Keratinocyte (primary cell): ENCODE measurements around the gene C19orf25. TPM values are rescaled to one million over a fixed set of nuclear protein-coding genes. Genes with fewer than 3 reads are reported as not detected.

Experiments used
- DNase-seq: peaks from one replicate; pipeline ENCODE4 v3.0.0-alpha.2; 2011; ENCODE audit warnings: low read depth, missing footprints, low spot score
- FAIRE-seq: peaks from 2 replicates; lab custom pipeline; 2011; peaks lifted over from hg19 to GRCh38; lab: Jason Lieb, UNC
- H2AFZ ChIP-seq: 2 replicates; pipeline ENCODE4 v1.6.0; 2012; ENCODE audit warnings: low read length, control low read depth, inconsistent platforms; ENCODE audit not compliant: control insufficient read depth
- H3K27ac ChIP-seq: 2 replicates; pipeline ENCODE4 v1.5.1; 2011; ENCODE audit warnings: low read length; ENCODE audit not compliant: control insufficient read depth, insufficient read depth
- H3K27me3 ChIP-seq: 3 replicates; pipeline ENCODE4 v1.6.0; 2011; ENCODE audit warnings: low read length; ENCODE audit not compliant: control insufficient read depth, insufficient read depth; ENCODE audit errors: extremely low read depth
- H3K36me3 ChIP-seq, 2 experiments: 2 replicates in 1 of 2; 3 replicates in 1 of 2; pipeline ENCODE4 v1.5.1; 2011; ENCODE audit warnings: low read length in 2 of 2, mild to moderate bottlenecking in 1 of 2; ENCODE audit not compliant: control insufficient read depth in 2 of 2, insufficient read depth in 2 of 2; ENCODE audit errors: extremely low read depth in 1 of 2
- H3K4me1 ChIP-seq: 3 replicates; pipeline ENCODE4 v1.5.1; 2011; ENCODE audit warnings: low read length; ENCODE audit not compliant: control insufficient read depth, insufficient read depth; ENCODE audit errors: extremely low read depth
- H3K4me2 ChIP-seq: 3 replicates; pipeline ENCODE4 v1.6.0; 2011; ENCODE audit warnings: low read depth, low read length; ENCODE audit not compliant: control insufficient read depth, insufficient read depth; ENCODE audit errors: extremely low read depth
- H3K4me3 ChIP-seq, 3 experiments: fragments of 200-600 bp in 1 of 3; sonication (generic) in 1 of 3; 2 replicates in 2 of 3; 3 replicates in 1 of 3; pipeline ENCODE4 v1.5.1; 2011 to 2016; ENCODE audit warnings: low read length in 3 of 3, mild to moderate bottlenecking in 3 of 3, control low read depth in 2 of 3, inconsistent platforms in 1 of 3, low read depth in 1 of 3, mixed read lengths in 1 of 3, mixed run types in 1 of 3, moderate library complexity in 1 of 3; ENCODE audit not compliant: control insufficient read depth in 2 of 3, insufficient read depth in 2 of 3; ENCODE audit errors: extremely low read depth in 1 of 3
- H3K79me2 ChIP-seq: 2 replicates; pipeline ENCODE4 v1.6.0; 2012; ENCODE audit warnings: low read length; ENCODE audit not compliant: control insufficient read depth, insufficient read depth
- H3K9ac ChIP-seq: 3 replicates; pipeline ENCODE4 v1.6.0; 2011; ENCODE audit warnings: low read length; ENCODE audit not compliant: control insufficient read depth, insufficient read depth; ENCODE audit errors: extremely low read depth
- H3K9me1 ChIP-seq: 3 replicates; pipeline ENCODE4 v1.6.0; 2011; ENCODE audit warnings: low read length; ENCODE audit not compliant: control insufficient read depth, insufficient read depth; ENCODE audit errors: extremely low read depth
- H3K9me3 ChIP-seq: 2 replicates; pipeline ENCODE4 v1.5.1; 2012; ENCODE audit warnings: low read depth, low read length; ENCODE audit not compliant: control insufficient read depth
- H4K20me1 ChIP-seq: 3 replicates; pipeline ENCODE4 v1.6.0; 2011; ENCODE audit warnings: low read length; ENCODE audit not compliant: control insufficient read depth, insufficient read depth; ENCODE audit errors: extremely low read depth
- CTCF ChIP-seq, 3 experiments: IDR thresholded peaks in 1 of 3; conservative IDR thresholded peaks in 1 of 3; optimal IDR thresholded peaks in 1 of 3; 2 replicates in 2 of 3; 3 replicates in 1 of 3; pipeline versions ENCODE3 to v1.5.1; 2011; ENCODE audit warnings: low read length in 3 of 3, mild to moderate bottlenecking in 3 of 3, moderate library complexity in 2 of 3, control low read depth in 1 of 3, inconsistent platforms in 1 of 3; ENCODE audit not compliant: insufficient read depth in 2 of 3; ENCODE audit errors: extremely low read depth in 1 of 3
- EZH2 ChIP-seq: IDR thresholded peaks from one replicate; pipeline ENCODE4 v1.6.1; 2012; ENCODE audit warnings: inconsistent platforms, mild to moderate bottlenecking, low read length, moderate library complexity
- dilution Hi-C: fragments of 300-500 bp; cut with MboI; formaldehyde crosslinking; loops from one replicate; pipeline ENCODE4 v1.7.0; 2020; ENCODE audit warnings: low sequenced_read_pairs; ENCODE audit not compliant: extremely low pct_ligation_motif_present
- polyA plus RNA-seq, 5 experiments: library from polyadenylated mRNA; depleted of rRNA in 3 of 5; stranded (reverse) in 3 of 5; stranded (forward) in 1 of 5; unstranded in 1 of 5; fragments of >200 nt; gene quantifications; 1 replicate in 1 of 5; 2 replicates in 3 of 5; 3 replicates in 1 of 5; pipeline versions ENCODE4 v1.2.1 to v1.2.3, GENCODE V29; 2011 to 2012; ENCODE audit warnings: missing spikeins in 2 of 5, low read depth in 1 of 5, low replicate concordance in 1 of 5

Gene C19orf25
- polyA plus RNA-seq, 1 donor (not counting 4 experiments of a cell fraction or from before 2014, with no cell fraction given), result 11.2 TPM

- peaks cover 3% of the 10 kb centered on the region for H3K9me1 ChIP-seq
- peaks cover 7% of the 10 kb centered on the region for H4K20me1 ChIP-seq
- H3K27ac ChIP-seq, result no peak overlapping the region
- no peaks in the 10 kb centered on the region for H3K9me3 ChIP-seq
- H3K9ac ChIP-seq, result no peak overlapping the region
- H3K79me2 ChIP-seq, result peaks cover 1% of the 10 kb centered on the region
- peak; percentile 71 for TF ChIP-seq EZH2
- TF ChIP-seq CTCF (optimal IDR thresholded peaks at IDR 0.05 in 1 of 3, IDR thresholded peaks at IDR 0.05 in 1 of 3, conservative IDR thresholded peaks at IDR 0.05 in 1 of 3; ENCODE audit: extremely low read depth in 1 of 3, insufficient read depth in 2 of 3, low read length in 3 of 3), result no peak
- peaks cover 62% of the 10 kb centered on the region for H3K27me3 ChIP-seq
- H2AFZ ChIP-seq, result no peak overlapping the region
- H3K36me3 ChIP-seq, result peaks cover 5 to 10% of the 10 kb centered on the region in 2 experiments
- no peak overlapping the region for H3K4me3 ChIP-seq
- FAIRE-seq, result no peak
- H3K4me2 ChIP-seq, result no peak overlapping the region
- dilution Hi-C loops, result no loop called here
- no peak for DNase-seq
- H3K4me1 ChIP-seq, result peaks cover 6% of the 10 kb centered on the region
These were observed 32.1 kb downstream of the C19orf25 start for GRCh38 chr19:1446713-1447481.

- peaks cover 8% of the 10 kb centered on the region for H3K79me2 ChIP-seq
- H3K4me1 ChIP-seq, result peaks cover 6% of the 10 kb centered on the region
- H2AFZ ChIP-seq, result no peak overlapping the region
- no peak overlapping the region for H3K27ac ChIP-seq
- no peak for TF ChIP-seq EZH2
- no peak for TF ChIP-seq CTCF (optimal IDR thresholded peaks at IDR 0.05 in 1 of 3, IDR thresholded peaks at IDR 0.05 in 1 of 3, conservative IDR thresholded peaks at IDR 0.05 in 1 of 3; ENCODE audit: extremely low read depth in 1 of 3, insufficient read depth in 2 of 3, low read length in 3 of 3)
- dilution Hi-C loops, result no loop called here
- H4K20me1 ChIP-seq, result peaks cover 9% of the 10 kb centered on the region
- no peak overlapping the region for H3K4me2 ChIP-seq
- no peak overlapping the region for H3K4me3 ChIP-seq
- no peak for DNase-seq
- no peaks in the 10 kb centered on the region for H3K9me3 ChIP-seq
- no peak overlapping the region for H3K9ac ChIP-seq
- H3K36me3 ChIP-seq, result peaks cover 11 to 16% of the 10 kb centered on the region in 2 experiments
- peaks cover 55% of the 10 kb centered on the region for H3K27me3 ChIP-seq
- H3K9me1 ChIP-seq, result peaks cover 3% of the 10 kb centered on the region
- no peak for FAIRE-seq
These were observed 32.9 kb downstream of the C19orf25 start for GRCh38 chr19:1445932-1446712.
